Thyroid gland (tissue), 4 donors: ENCODE results near the gene GLI2.

Experiments
- POLR2A ChIP-seq, 2 donors: fragments of 450-650 bp; IDR thresholded peaks; one replicate each; pipeline ENCODE4 v1.6.1; 2017; ENCODE audit warnings: antibody characterized with exemption in 2 of 2, mild to moderate bottlenecking in 2 of 2, moderate library complexity in 1 of 2
- TF ChIP-seq, protein P1 (sequence below), 6 experiments: fragments of 200-600 bp in 3 of 6; fragments of 450-650 bp in 3 of 6; sonication (generic) in 3 of 6; IDR thresholded peaks; one replicate each; pipeline ENCODE4 v1.5.1; 2016 to 2019; ENCODE audit warnings: antibody characterized with exemption in 6 of 6, mild to moderate bottlenecking in 2 of 6, inconsistent platforms in 1 of 6, moderate library complexity in 1 of 6

GRCh38 chr2:120731175-120731574, 4.5 kb upstream of the GLI2 start:
- TF ChIP-seq, protein P1, sequence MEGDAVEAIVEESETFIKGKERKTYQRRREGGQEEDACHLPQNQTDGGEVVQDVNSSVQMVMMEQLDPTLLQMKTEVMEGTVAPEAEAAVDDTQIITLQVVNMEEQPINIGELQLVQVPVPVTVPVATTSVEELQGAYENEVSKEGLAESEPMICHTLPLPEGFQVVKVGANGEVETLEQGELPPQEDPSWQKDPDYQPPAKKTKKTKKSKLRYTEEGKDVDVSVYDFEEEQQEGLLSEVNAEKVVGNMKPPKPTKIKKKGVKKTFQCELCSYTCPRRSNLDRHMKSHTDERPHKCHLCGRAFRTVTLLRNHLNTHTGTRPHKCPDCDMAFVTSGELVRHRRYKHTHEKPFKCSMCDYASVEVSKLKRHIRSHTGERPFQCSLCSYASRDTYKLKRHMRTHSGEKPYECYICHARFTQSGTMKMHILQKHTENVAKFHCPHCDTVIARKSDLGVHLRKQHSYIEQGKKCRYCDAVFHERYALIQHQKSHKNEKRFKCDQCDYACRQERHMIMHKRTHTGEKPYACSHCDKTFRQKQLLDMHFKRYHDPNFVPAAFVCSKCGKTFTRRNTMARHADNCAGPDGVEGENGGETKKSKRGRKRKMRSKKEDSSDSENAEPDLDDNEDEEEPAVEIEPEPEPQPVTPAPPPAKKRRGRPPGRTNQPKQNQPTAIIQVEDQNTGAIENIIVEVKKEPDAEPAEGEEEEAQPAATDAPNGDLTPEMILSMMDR (IDR thresholded peaks at IDR 0.05), result no peak
- TF ChIP-seq POLR2A (IDR thresholded peaks at IDR 0.05), result no peak
